Ascending aorta (tissue), 2 donors: Measurements from ENCODE around the gene RECQL5. TPM values are rescaled to one million over a fixed set of nuclear protein-coding genes. Genes with fewer than 3 reads are reported as not detected.

Experiments used
- DNase-seq, 2 donors: peaks; one replicate each; pipeline ENCODE4 v3.0.0-alpha.2; 2019; ENCODE audit warnings: low spot score in 2 of 2
- H3K27ac ChIP-seq, 2 donors: fragments of 200-600 bp; sonication (generic); one replicate each; pipeline ENCODE4 v1.5.1; 2016 to 2017; ENCODE audit warnings: mild to moderate bottlenecking in 1 of 2
- H3K27me3 ChIP-seq: fragments of 200-600 bp; sonication (generic); one replicate; pipeline ENCODE4 v1.5.1; 2017
- H3K36me3 ChIP-seq, 2 donors: fragments of 200-600 bp; sonication (generic); one replicate each; pipeline ENCODE4 v1.5.1; 2016
- H3K4me1 ChIP-seq, 2 donors: fragments of 200-600 bp; sonication (generic); one replicate each; pipeline ENCODE4 v1.5.1; 2016 to 2017; ENCODE audit warnings: mild to moderate bottlenecking in 1 of 2
- H3K4me3 ChIP-seq, 2 donors: fragments of 200-600 bp; sonication (generic); one replicate each; pipeline ENCODE4 v1.5.1; 2016 to 2017; ENCODE audit warnings: mild to moderate bottlenecking in 1 of 2
- H3K9me3 ChIP-seq, 2 donors: fragments of 200-600 bp; sonication (generic); one replicate each; pipeline ENCODE4 v1.5.1; 2016
- intact Hi-C: fragments of 100-400 bp; cut with DNase I; formaldehyde crosslinking; loops from one replicate; pipeline ENCODE4 v1.15.1; 2023
- total RNA-seq: library from RNA; depleted of rRNA; stranded (reverse); fragments of >200 nt; gene quantifications from one replicate; pipeline ENCODE4 v1.1.0, GENCODE V29; 2016
- TF ChIP-seq, protein P1 (sequence below), 3 experiments: fragments of 200-600 bp in 2 of 3; fragments of 450-650 bp in 1 of 3; sonication (generic) in 2 of 3; IDR thresholded peaks; one replicate each; pipeline ENCODE4 v1.5.1; 2016 to 2019; ENCODE audit warnings: antibody characterized with exemption in 3 of 3, mild to moderate bottlenecking in 1 of 3, moderate library complexity in 1 of 3

The RECQL5 gene
- total RNA-seq, 1 donor from 2014 or later = 7.6 TPM

- no peak for DNase-seq
- Histone ChIP-seq H3K36me3 (peaks cover 59 to 77% of the 10 kb centered on the region in 2 donors), H3K4me1 (peaks cover 0 to 2% of the 10 kb centered on the region in 2 donors), H3K27ac (no peak overlapping the region), H3K4me3 (no peak overlapping the region), H3K27me3 (no peaks in the 10 kb centered on the region), H3K9me3 (no peaks in the 10 kb centered on the region)
- intact Hi-C loops = no loop called here
- TF ChIP-seq, protein P1, sequence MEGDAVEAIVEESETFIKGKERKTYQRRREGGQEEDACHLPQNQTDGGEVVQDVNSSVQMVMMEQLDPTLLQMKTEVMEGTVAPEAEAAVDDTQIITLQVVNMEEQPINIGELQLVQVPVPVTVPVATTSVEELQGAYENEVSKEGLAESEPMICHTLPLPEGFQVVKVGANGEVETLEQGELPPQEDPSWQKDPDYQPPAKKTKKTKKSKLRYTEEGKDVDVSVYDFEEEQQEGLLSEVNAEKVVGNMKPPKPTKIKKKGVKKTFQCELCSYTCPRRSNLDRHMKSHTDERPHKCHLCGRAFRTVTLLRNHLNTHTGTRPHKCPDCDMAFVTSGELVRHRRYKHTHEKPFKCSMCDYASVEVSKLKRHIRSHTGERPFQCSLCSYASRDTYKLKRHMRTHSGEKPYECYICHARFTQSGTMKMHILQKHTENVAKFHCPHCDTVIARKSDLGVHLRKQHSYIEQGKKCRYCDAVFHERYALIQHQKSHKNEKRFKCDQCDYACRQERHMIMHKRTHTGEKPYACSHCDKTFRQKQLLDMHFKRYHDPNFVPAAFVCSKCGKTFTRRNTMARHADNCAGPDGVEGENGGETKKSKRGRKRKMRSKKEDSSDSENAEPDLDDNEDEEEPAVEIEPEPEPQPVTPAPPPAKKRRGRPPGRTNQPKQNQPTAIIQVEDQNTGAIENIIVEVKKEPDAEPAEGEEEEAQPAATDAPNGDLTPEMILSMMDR (IDR thresholded peaks at IDR 0.05) = no peak
Observed at GRCh38 chr17:75695830-75696271, 28.9 kb upstream of the RECQL5 start.

- intact Hi-C loops = no loop called here
- H3K4me1 ChIP-seq = peaks cover 0 to 2% of the 10 kb centered on the region in 2 donors
- TF ChIP-seq, protein P1 (IDR thresholded peaks at IDR 0.05) = no peak
- H3K27me3 ChIP-seq = no peaks in the 10 kb centered on the region
- H3K9me3 ChIP-seq = no peaks in the 10 kb centered on the region
- DNase-seq = no peak
- H3K27ac ChIP-seq = no peak overlapping the region
- H3K36me3 ChIP-seq = peaks cover 56 to 73% of the 10 kb centered on the region in 2 donors
- H3K4me3 ChIP-seq = no peak overlapping the region
Observed at GRCh38 chr17:75695141-75695829, 28.3 kb upstream of the RECQL5 start.

DNA sequence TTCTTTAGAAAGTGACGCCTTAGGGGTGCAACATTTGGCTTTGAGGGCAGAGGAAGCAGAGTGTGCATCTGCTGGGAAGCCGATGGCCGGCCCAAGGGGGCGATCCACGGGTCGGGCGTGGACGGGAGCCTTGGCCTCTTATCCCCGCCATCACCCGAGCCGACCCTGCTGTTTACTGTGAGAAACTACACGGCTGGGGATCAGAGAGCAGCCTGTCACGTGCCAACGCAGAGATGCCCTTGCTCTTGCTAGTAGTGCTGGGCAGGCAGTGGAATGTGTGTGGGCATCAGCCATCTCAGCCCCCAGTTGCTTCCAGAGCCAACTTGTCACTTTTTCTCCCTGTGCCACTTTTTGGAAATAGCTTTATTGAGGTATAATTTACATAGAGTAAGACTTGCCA is 27.6 kb upstream of the RECQL5 start:
- TF ChIP-seq, protein P1 (IDR thresholded peaks at IDR 0.05) = no peak
- intact Hi-C loops = no loop called here
- H3K36me3 ChIP-seq = peaks cover 49 to 67% of the 10 kb centered on the region in 2 donors
- peaks cover 0 to 2% of the 10 kb centered on the region in 2 donors for H3K4me1 ChIP-seq
- H3K9me3 ChIP-seq = no peaks in the 10 kb centered on the region
- H3K27me3 ChIP-seq = no peaks in the 10 kb centered on the region
- DNase-seq = no peak
- H3K4me3 ChIP-seq = no peak overlapping the region
- H3K27ac ChIP-seq = peak overlapping the region; percentile 55 to 78

DNA sequence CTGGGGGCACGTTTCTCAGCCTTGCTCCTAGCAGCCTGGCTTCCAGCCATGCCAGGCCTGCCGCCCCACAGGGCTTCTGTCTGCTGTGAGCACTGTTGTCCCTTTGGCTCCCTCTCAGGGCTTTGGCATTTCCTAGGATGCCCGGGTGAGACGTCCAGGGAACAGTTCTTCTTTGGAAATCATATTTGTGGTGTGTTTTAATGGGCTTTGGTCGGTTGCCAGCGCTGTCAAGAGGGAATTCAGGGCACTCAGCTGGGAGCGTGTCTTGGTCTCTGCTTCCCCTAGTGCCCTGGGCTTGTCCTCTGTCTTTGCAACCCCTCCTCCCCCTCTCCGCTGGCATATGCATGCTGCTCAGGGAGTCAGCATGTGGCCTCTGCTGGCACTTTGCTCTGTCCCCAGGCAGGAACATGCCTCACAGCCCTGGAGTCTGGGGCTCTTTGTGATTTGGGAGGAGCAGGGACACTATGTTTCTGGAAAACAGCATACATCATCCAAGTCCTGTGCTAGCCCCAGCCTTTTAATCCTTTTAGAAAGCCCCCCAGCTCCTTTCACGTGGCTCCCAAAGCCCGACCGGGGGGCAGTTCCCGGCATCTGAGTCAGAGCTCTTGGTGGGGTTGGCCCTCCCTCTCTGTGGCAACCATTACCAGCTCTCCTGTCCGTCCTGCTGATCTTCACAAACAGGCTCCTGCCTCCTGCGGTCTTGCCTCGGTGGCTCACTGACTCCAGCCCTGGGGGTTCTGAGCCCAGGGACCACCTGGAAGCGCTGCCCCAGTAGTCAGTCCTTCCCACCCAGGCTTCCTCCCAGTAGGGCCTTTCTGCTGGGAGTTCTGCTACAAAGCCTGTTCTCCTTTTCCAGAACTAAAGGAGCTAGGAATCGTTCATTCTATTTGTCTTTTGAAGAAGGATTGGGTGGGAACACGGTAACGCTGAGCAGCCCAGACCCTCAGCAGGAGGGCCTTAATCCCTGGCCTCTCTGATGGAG is 26.8 kb upstream of the RECQL5 start:
- Histone ChIP-seq H3K27me3 (no peaks in the 10 kb centered on the region), H3K27ac (peak overlapping the region; percentile 55 to 78), H3K36me3 (peaks cover 45 to 66% of the 10 kb centered on the region in 2 donors), H3K4me1 (peaks cover 0 to 2% of the 10 kb centered on the region in 2 donors), H3K4me3 (no peak overlapping the region), H3K9me3 (no peaks in the 10 kb centered on the region)
- intact Hi-C loops = no loop called here
- TF ChIP-seq, protein P1 (IDR thresholded peaks at IDR 0.05) = no peak
- peak; percentile 43 to 71 for DNase-seq

DNA sequence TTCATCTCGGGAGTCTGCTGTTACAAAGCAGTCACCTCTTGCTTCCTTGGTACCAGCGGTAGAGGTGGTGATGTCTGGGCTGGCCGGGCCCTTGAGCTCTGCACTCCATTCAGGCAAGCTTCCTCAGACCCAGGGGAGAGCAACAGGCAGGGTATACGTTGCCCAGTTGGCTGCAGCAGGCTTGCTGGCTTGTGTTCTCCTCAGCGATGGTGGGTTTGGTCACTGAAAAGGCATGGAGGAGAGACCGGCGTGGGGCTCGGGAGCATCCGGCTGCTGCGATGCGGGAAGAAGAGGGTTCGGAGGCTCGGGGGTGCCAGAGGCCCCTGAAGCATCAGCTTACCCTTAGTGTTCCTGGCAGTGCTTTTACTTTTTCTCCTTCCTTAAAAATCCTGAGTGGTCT is 26.0 kb upstream of the RECQL5 start:
- H3K4me3 ChIP-seq = no peak overlapping the region
- H3K27ac ChIP-seq = peak overlapping the region; percentile 8 to 49
- H3K27me3 ChIP-seq = no peaks in the 10 kb centered on the region
- intact Hi-C loops = no loop called here
- TF ChIP-seq, protein P1 (IDR thresholded peaks at IDR 0.05) = no peak
- no peaks in the 10 kb centered on the region for H3K9me3 ChIP-seq
- peaks cover 0 to 2% of the 10 kb centered on the region in 2 donors for H3K4me1 ChIP-seq
- peaks cover 44 to 58% of the 10 kb centered on the region in 2 donors for H3K36me3 ChIP-seq
- DNase-seq = no peak
